BLaER1 (cell line): ENCODE results near the gene RFWD3.
"Not testable (repeated sequence)": the region's sequence is repeated elsewhere in the genome, so short reads cannot be mapped to it uniquely, and the experiment has no call there.

ENCODE experiments used
- H3K27ac ChIP-seq: shearing (Covaris generic); formaldehyde crosslinking; 2 replicates; pipeline ENCODE4 v1.8.1; 2022
- H3K27me3 ChIP-seq: shearing (Covaris generic); formaldehyde crosslinking; 2 replicates; pipeline ENCODE4 v1.8.1; 2022
- H3K36me3 ChIP-seq: shearing (Covaris generic); formaldehyde crosslinking; 2 replicates; pipeline ENCODE4 v1.8.1; 2022
- H3K4me1 ChIP-seq: shearing (Covaris generic); formaldehyde crosslinking; 2 replicates; pipeline ENCODE4 v1.8.1; 2022
- H3K4me2 ChIP-seq: shearing (Covaris generic); formaldehyde crosslinking; 2 replicates; pipeline ENCODE4 v1.8.1; 2022
- H3K4me3 ChIP-seq: shearing (Covaris generic); formaldehyde crosslinking; 2 replicates; pipeline ENCODE4 v1.8.1; 2022
- H3K9ac ChIP-seq: shearing (Covaris generic); formaldehyde crosslinking; 2 replicates; pipeline ENCODE4 v1.8.1; 2022
- H3K9me3 ChIP-seq: shearing (Covaris generic); formaldehyde crosslinking; 2 replicates; pipeline ENCODE4 v1.8.1; 2022
- H4K20me1 ChIP-seq: shearing (Covaris generic); formaldehyde crosslinking; 2 replicates; pipeline ENCODE4 v1.8.1; 2022
- Cebpa-rat ChIP-seq: shearing (Covaris generic); IDR thresholded peaks from 2 replicates; pipeline ENCODE4 v1.8.1; 2022

The RFWD3 gene

DNA sequence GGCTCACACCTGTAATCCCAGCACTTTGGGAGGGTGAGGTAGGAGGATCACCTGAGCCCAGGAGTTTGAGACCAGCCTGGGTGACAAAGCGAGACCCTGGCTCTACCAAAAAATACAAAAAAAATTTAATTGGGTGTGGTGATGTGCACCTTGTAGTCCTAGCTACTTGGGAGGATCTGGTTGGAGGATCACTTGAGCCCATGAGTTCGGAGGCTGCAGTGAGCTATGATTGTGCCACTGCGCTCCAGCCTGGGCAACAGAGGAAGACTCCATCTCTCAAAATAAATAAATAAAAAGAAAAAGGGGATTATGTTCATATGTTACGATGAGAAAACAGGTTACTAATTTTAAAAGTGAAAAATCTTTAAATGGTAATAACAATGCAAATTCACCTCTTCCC is 33.0 kb upstream of the RFWD3 start:
- TF ChIP-seq Cebpa-rat, result no peak
- Histone ChIP-seq H3K4me3 (peak overlapping the region; percentile 80), H3K4me2 (peak overlapping the region; percentile 98), H3K27ac (peak overlapping the region; percentile 78), H3K36me3 (peaks cover 10% of the 10 kb centered on the region), H3K4me1 (peaks cover 32% of the 10 kb centered on the region), H3K9ac (peak overlapping the region; percentile 83), H4K20me1 (no peaks in the 10 kb centered on the region), H3K27me3 (no peaks in the 10 kb centered on the region), H3K9me3 (no peaks in the 10 kb centered on the region)

- Histone ChIP-seq H3K27ac (no peak overlapping the region), H3K27me3 (no peaks in the 10 kb centered on the region), H4K20me1 (no peaks in the 10 kb centered on the region), H3K4me2 (peak overlapping the region; percentile 98), H3K4me3 (no peak overlapping the region), H3K4me1 (peaks cover 32% of the 10 kb centered on the region), H3K36me3 (peaks cover 17% of the 10 kb centered on the region), H3K9me3 (no peaks in the 10 kb centered on the region), H3K9ac (no peak overlapping the region)
- TF ChIP-seq Cebpa-rat, result no peak
Measured at GRCh38 chr16:74698222-74698621, 31.5 kb upstream of the RFWD3 start.

GRCh38 chr16:74695450-74696422 is 29.1 kb upstream of the RFWD3 start:
- Histone ChIP-seq H3K4me3 (peak overlapping the region; percentile 58), H3K9me3 (no peaks in the 10 kb centered on the region), H3K4me1 (peaks cover 26% of the 10 kb centered on the region), H3K4me2 (peak overlapping the region; percentile 62), H3K9ac (peak overlapping the region; percentile 54; the same call in 1 of the 2 replicates), H3K36me3 (peaks cover 33% of the 10 kb centered on the region), H3K27me3 (no peaks in the 10 kb centered on the region), H4K20me1 (no peaks in the 10 kb centered on the region), H3K27ac (no peak overlapping the region)
- TF ChIP-seq Cebpa-rat, result peak; percentile 66

- Histone ChIP-seq H3K9me3 (peaks cover 6% of the 10 kb centered on the region; the same call in 1 of the 2 replicates), H3K4me3 (no peak overlapping the region), H3K27ac (no peak overlapping the region), H3K4me2 (no peak overlapping the region), H3K9ac (no peak overlapping the region), H3K27me3 (no peaks in the 10 kb centered on the region), H3K4me1 (0 out of 2 replicates have a peak, but pooled peaks cover 4% of the 10 kb centered on the region), H3K36me3 (peaks cover 48% of the 10 kb centered on the region), H4K20me1 (no peaks in the 10 kb centered on the region)
- no peak for TF ChIP-seq Cebpa-rat
Measured at GRCh38 chr16:74691093-74691855, 24.6 kb upstream of the RFWD3 start.

- no peaks in the 10 kb centered on the region for H3K27me3 ChIP-seq
- H3K27ac ChIP-seq, result no peak overlapping the region
- peaks cover 27% of the 10 kb centered on the region for H3K36me3 ChIP-seq
- H4K20me1 ChIP-seq, result no peaks in the 10 kb centered on the region
- no peak overlapping the region for H3K4me2 ChIP-seq
- H3K4me3 ChIP-seq, result no peak overlapping the region
- H3K9ac ChIP-seq, result no peak overlapping the region
- TF ChIP-seq Cebpa-rat, result no peak
- peaks cover 39% of the 10 kb centered on the region for H3K4me1 ChIP-seq
- H3K9me3 ChIP-seq, result no peaks in the 10 kb centered on the region
Measured at GRCh38 chr16:74682556-74682955, 15.9 kb upstream of the RFWD3 start.

DNA sequence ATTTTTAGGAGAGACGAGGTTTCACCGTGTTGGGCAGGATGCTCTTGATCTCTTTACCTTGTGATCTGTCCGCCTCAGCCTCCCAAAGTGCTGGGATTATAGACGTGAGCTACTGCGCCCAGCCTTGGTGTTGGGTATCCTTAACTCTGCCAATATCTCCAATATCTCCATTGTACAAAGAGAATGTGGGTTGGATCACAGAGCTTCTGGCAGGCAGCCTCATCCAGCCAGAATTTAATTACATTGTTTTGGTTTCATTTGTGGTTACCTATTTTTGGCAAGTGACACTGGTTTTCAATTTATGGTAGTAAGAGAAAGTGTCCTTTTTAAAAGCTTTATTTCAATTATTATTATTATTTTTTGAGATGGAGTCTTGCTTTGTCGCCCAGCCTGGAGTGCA is 14.0 kb upstream of the RFWD3 start:
- Histone ChIP-seq H3K4me3 (no peak overlapping the region), H3K9ac (no peak overlapping the region), H3K27me3 (no peaks in the 10 kb centered on the region), H3K36me3 (peaks cover 30% of the 10 kb centered on the region), H3K4me1 (peaks cover 39% of the 10 kb centered on the region), H4K20me1 (no peaks in the 10 kb centered on the region), H3K4me2 (peak overlapping the region; percentile 62), H3K9me3 (no peaks in the 10 kb centered on the region), H3K27ac (peak overlapping the region; percentile 22; the same call in 1 of the 2 replicates)
- TF ChIP-seq Cebpa-rat, result no peak

DNA sequence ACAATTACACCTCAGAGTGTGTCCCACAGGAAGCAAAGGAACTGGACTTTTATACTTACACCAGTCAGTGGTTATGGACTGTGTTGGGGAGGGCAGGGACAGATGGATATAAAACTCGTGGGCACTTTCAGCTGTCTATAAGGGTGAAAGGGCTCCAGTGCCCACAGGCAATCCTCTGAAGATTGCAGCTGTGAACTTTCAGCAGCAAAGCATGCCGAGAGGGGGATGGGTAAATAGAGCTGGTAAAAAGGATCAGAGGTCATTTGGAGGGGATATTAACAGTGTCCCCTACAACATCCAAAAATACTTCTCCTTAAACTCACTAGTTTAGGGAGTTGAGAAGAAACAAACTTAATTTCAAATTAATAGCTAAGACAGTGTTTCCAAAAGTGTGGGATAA is 13.3 kb upstream of the RFWD3 start:
- Histone ChIP-seq H3K27me3 (no peaks in the 10 kb centered on the region), H3K9ac (no peak overlapping the region)
- no peak for TF ChIP-seq Cebpa-rat

DNA sequence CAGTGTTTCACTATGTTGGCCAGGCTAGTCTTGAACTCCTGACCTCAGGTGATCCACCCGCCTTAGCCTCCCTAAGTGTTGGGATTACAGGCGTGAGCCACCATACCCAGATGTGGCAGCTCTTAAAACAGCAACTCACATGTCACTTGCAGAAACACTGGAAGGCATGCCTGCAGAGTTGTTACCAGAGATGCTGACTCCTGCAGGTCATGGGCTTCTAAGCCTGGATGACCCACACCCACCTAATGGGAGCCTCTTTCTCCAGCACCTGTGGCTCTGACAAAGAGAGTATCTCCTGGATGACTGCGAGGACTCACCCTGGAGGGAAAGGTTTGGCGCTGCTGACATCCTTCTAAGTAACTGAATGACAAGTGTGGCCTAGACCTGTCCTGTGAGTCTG is 11.2 kb upstream of the RFWD3 start:
- H3K4me3 ChIP-seq, result no peak overlapping the region
- H3K4me2 ChIP-seq, result no peak overlapping the region
- H3K36me3 ChIP-seq, result peaks cover 44% of the 10 kb centered on the region
- no peaks in the 10 kb centered on the region for H3K9me3 ChIP-seq
- no peaks in the 10 kb centered on the region for H3K27me3 ChIP-seq
- no peak for TF ChIP-seq Cebpa-rat
- H4K20me1 ChIP-seq, result no peaks in the 10 kb centered on the region
- H3K27ac ChIP-seq, result no peak overlapping the region
- no peak overlapping the region for H3K9ac ChIP-seq
- H3K4me1 ChIP-seq, result peaks cover 25% of the 10 kb centered on the region

More for the DNA sequence above, 13.3 kb upstream of the RFWD3 start:
- no peaks in the 10 kb centered on the region for H4K20me1 ChIP-seq
- H3K4me3 ChIP-seq, result no peak overlapping the region
- H3K9me3 ChIP-seq, result no peaks in the 10 kb centered on the region
- H3K4me1 ChIP-seq, result peaks cover 39% of the 10 kb centered on the region
- peak overlapping the region; percentile 62 for H3K4me2 ChIP-seq
- no peak overlapping the region for H3K27ac ChIP-seq
- peaks cover 27% of the 10 kb centered on the region for H3K36me3 ChIP-seq

DNA sequence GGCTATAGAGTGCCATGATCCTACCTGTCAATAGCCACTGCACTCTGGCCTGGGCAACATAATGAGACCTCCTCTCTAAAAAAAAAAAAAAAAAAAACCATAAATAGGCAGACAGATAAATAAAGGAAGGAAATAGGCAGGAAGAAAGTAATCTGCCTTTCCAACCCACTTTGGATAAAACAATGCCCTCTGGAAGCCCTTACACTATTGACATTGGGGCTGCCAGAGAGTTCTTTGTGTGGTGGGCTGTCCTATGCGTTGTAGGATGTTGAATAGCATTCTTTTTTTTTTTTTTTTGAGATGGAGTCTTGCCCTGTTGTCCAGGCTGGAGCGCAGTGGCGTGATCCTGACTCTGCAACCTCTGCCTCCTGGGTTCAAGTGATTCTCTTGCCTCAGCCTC is 7.2 kb upstream of the RFWD3 start:
- Histone ChIP-seq H3K36me3 (peaks cover 48% of the 10 kb centered on the region), H4K20me1 (no peaks in the 10 kb centered on the region), H3K9ac (no peak overlapping the region), H3K27me3 (no peaks in the 10 kb centered on the region), H3K27ac (no peak overlapping the region), H3K4me1 (no peaks in the 10 kb centered on the region), H3K4me3 (no peak overlapping the region), H3K4me2 (no peak overlapping the region), H3K9me3 (0 out of 2 replicates have a peak, but pooled peaks cover 3% of the 10 kb centered on the region)
- no peak for TF ChIP-seq Cebpa-rat

DNA sequence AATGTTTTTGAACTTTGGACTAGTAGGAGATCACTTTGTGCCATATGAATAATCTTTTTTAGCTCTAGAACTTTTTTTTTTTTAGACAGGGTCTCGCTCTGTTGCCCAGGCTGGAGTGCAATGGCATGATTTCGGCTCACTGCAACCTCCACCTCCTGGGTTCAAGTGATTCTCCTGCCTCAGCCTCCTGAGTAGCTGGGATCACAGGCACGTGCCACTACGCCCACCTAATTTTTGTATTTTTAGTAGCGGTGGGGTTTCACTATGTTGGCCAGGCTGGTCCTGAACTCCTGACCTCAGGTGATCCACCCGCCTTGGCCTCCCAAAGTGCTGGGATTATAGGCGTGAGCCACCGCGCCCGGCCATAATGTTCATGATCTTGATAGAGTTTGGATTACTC is 2.2 kb upstream of the RFWD3 start:
- H3K9me3 ChIP-seq, result peaks cover 14% of the 10 kb centered on the region; the same call in 1 of the 2 replicates
- not testable (repeated sequence) for H3K4me2 ChIP-seq, H3K27ac ChIP-seq, H3K4me3 ChIP-seq, H3K9ac ChIP-seq, H3K27me3 ChIP-seq
- peaks cover 38% of the 10 kb centered on the region for H3K36me3 ChIP-seq
- H3K4me1 ChIP-seq, result peaks cover 29% of the 10 kb centered on the region
- H4K20me1 ChIP-seq, result peaks cover 27% of the 10 kb centered on the region
